ENCODE data around the gene SCYL2. TPM values are rescaled to one million over a fixed set of nuclear protein-coding genes. Genes with fewer than 3 reads are reported as not detected.
"Not testable (repeated sequence)": the region's sequence is repeated elsewhere in the genome, so short reads cannot be mapped to it uniquely, and the experiment has no call there.

SCYL2 gene
- polyA plus RNA-seq, 1 donor, result 52.9 TPM

- no peak for DNase-seq
- WGBS (ENCODE audit: insufficient coverage, low lambda C conversion rate), result 100% methylated on average over 1 of the region's 2 CpGs
- Histone ChIP-seq H3K27ac (ENCODE audit: low read length) (no peak overlapping the region), H3K4me3 (ENCODE audit: low read length) (no peak overlapping the region), H3K36me3 (ENCODE audit: control insufficient read depth, insufficient read depth, low read length) (peaks cover 54% of the 10 kb centered on the region), H3K27me3 (ENCODE audit: control insufficient read depth, insufficient read depth, low read length) (no peaks in the 10 kb centered on the region), H3K4me1 (ENCODE audit: control insufficient read depth, insufficient read depth, low read length) (no peaks in the 10 kb centered on the region), H3K9me3 (ENCODE audit: control insufficient read depth, low read depth, low read length) (no peaks in the 10 kb centered on the region)
These were observed 50.4 kb downstream of the SCYL2 start for GRCh38 chr12:100317371-100317770.

GRCh38 chr12:100324498-100324897 is 57.5 kb downstream of the SCYL2 start:
- Histone ChIP-seq H3K36me3 (ENCODE audit: control insufficient read depth, insufficient read depth, low read length) (peaks cover 35% of the 10 kb centered on the region), H3K9me3 (ENCODE audit: control insufficient read depth, low read depth, low read length) (no peaks in the 10 kb centered on the region), H3K27me3 (ENCODE audit: control insufficient read depth, insufficient read depth, low read length) (no peaks in the 10 kb centered on the region), H3K4me1 (ENCODE audit: control insufficient read depth, insufficient read depth, low read length) (no peaks in the 10 kb centered on the region), H3K4me3 (ENCODE audit: low read length) (no peak overlapping the region), H3K27ac (ENCODE audit: low read length) (no peak overlapping the region)
- no peak for DNase-seq

- H3K36me3 ChIP-seq (ENCODE audit: control insufficient read depth, insufficient read depth, low read length), result peaks cover 35% of the 10 kb centered on the region
- no peak for DNase-seq
- no peaks in the 10 kb centered on the region for H3K4me1 ChIP-seq (ENCODE audit: control insufficient read depth, insufficient read depth, low read length)
- H3K4me3 ChIP-seq (ENCODE audit: low read length), result no peak overlapping the region
- no peak overlapping the region for H3K27ac ChIP-seq (ENCODE audit: low read length)
- H3K27me3 ChIP-seq (ENCODE audit: control insufficient read depth, insufficient read depth, low read length), result no peaks in the 10 kb centered on the region
- no peaks in the 10 kb centered on the region for H3K9me3 ChIP-seq (ENCODE audit: control insufficient read depth, low read depth, low read length)
These were observed 59.2 kb downstream of the SCYL2 start for GRCh38 chr12:100326208-100326607.

DNA sequence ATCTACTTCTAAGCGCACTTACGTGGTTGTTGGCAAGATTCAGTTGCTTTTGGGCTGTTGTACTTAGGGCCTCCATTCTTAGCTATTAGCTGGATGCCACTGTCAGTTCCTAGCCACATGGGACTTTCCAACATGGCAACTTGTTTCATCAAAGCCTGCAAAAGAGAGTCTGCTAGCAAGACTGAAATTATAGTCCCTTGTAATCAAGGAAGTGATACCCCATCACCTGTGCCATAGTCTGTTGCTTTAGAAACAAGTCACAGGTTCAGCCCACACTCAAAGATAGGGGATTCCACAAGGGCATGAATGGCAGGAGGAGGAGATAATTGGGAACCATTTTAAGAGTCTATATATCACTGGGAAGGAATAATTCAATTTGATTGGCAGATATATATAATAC is 62.8 kb downstream of the SCYL2 start:
- H3K27ac ChIP-seq (ENCODE audit: low read length), result no peak overlapping the region
- no CpG with 5 or more reads among the region's 2 CpGs for WGBS (ENCODE audit: insufficient coverage, low lambda C conversion rate)
- no peaks in the 10 kb centered on the region for H3K9me3 ChIP-seq (ENCODE audit: control insufficient read depth, low read depth, low read length)
- no peaks in the 10 kb centered on the region for H3K27me3 ChIP-seq (ENCODE audit: control insufficient read depth, insufficient read depth, low read length)
- no peaks in the 10 kb centered on the region for H3K4me1 ChIP-seq (ENCODE audit: control insufficient read depth, insufficient read depth, low read length)
- H3K36me3 ChIP-seq (ENCODE audit: control insufficient read depth, insufficient read depth, low read length), result peaks cover 42% of the 10 kb centered on the region
- no peak for DNase-seq
- H3K4me3 ChIP-seq (ENCODE audit: low read length), result no peak overlapping the region

DNA sequence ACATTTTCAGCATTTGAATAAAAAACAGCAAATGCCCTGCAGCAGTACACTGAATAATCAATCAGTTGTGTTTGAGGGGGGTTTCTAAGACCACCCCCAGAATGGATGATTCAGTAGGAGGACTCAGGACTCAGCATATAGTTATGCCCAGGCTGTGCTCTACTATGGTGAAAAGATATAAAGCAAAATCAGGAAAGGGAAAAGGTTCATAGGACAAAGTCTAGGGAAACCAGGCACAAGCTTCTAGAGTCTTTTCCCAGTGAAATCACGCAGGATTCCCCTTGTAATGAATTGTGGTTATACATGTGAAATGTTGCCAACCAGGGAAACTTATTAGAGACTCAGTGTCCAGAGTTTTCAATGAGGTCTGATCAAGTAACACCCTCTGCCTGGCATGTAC is 64.9 kb downstream of the SCYL2 start:
- no peaks in the 10 kb centered on the region for H3K4me1 ChIP-seq (ENCODE audit: control insufficient read depth, insufficient read depth, low read length)
- peak in 1 of 2 donors; percentile 39 for DNase-seq
- peaks cover 41% of the 10 kb centered on the region for H3K36me3 ChIP-seq (ENCODE audit: control insufficient read depth, insufficient read depth, low read length)
- no peaks in the 10 kb centered on the region for H3K9me3 ChIP-seq (ENCODE audit: control insufficient read depth, low read depth, low read length)
- no peak overlapping the region for H3K27ac ChIP-seq (ENCODE audit: low read length)
- no CpG with 5 or more reads among the region's 1 CpG for WGBS (ENCODE audit: insufficient coverage, low lambda C conversion rate)
- H3K27me3 ChIP-seq (ENCODE audit: control insufficient read depth, insufficient read depth, low read length), result no peaks in the 10 kb centered on the region
- no peak overlapping the region for H3K4me3 ChIP-seq (ENCODE audit: low read length)

DNA sequence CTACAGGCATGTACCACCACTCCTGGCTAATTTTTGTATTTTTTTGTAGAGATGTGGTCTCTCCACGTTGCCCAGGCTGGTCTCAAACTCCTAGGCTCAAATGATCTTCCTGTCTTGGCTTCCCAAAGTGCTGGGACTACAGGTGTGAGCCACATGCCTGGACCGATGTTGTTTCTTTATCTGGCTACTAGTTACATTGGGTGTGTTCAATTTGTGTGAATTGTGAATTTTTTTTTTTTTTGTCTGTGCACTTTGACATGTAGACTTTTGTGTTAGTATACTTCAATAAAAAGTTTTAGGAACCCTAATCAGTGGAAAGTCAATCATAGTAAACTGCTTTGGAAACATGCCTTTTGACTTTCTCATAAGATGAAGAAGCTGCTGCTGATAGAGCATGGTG is 65.9 kb downstream of the SCYL2 start:
- Histone ChIP-seq H3K4me1 (ENCODE audit: control insufficient read depth, insufficient read depth, low read length) (no peaks in the 10 kb centered on the region), H3K4me3 (ENCODE audit: low read length) (no peak overlapping the region), H3K36me3 (ENCODE audit: control insufficient read depth, insufficient read depth, low read length) (peaks cover 39% of the 10 kb centered on the region)

DNA sequence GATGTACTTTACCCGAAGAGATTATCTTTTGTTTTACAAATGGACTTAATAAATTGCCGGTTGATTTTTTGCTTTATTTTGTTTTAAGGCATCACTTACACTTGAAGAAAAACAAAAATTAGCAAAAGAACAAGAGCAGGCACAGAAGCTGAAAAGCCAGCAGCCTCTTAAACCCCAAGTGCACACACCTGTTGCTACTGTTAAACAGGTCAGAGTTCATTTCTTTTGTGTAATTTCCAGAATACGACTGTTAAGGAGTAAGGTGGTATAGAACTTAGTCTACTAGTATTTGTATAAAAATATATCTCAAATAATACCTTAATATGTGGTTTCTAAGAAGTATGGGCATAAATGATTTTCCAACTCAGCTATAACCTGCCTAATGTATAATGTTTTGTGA is 70.3 kb downstream of the SCYL2 start:
- Histone ChIP-seq H3K4me1 (ENCODE audit: control insufficient read depth, insufficient read depth, low read length) (no peaks in the 10 kb centered on the region), H3K36me3 (ENCODE audit: control insufficient read depth, insufficient read depth, low read length) (peaks cover 25% of the 10 kb centered on the region), H3K27me3 (ENCODE audit: control insufficient read depth, insufficient read depth, low read length) (no peaks in the 10 kb centered on the region), H3K9me3 (ENCODE audit: control insufficient read depth, low read depth, low read length) (no peaks in the 10 kb centered on the region), H3K27ac (ENCODE audit: low read length) (no peak overlapping the region), H3K4me3 (ENCODE audit: low read length) (no peak overlapping the region)
- peak in 1 of 2 donors; percentile 28 for DNase-seq
- WGBS (ENCODE audit: insufficient coverage, low lambda C conversion rate), result 24% methylated on average over 3 of the region's 3 CpGs

More for the DNA sequence above, 65.9 kb downstream of the SCYL2 start:
- Histone ChIP-seq H3K9me3 (ENCODE audit: control insufficient read depth, low read depth, low read length) (no peaks in the 10 kb centered on the region), H3K27ac (ENCODE audit: low read length) (no peak overlapping the region), H3K27me3 (ENCODE audit: control insufficient read depth, insufficient read depth, low read length) (no peaks in the 10 kb centered on the region)
- no peak for DNase-seq
- WGBS (ENCODE audit: insufficient coverage, low lambda C conversion rate), result no CpG with 5 or more reads among the region's 2 CpGs

- Histone ChIP-seq H3K27ac (ENCODE audit: low read length) (no peak overlapping the region), H3K4me3 (ENCODE audit: low read length) (no peak overlapping the region), H3K4me1 (ENCODE audit: control insufficient read depth, insufficient read depth, low read length) (no peaks in the 10 kb centered on the region), H3K27me3 (ENCODE audit: control insufficient read depth, insufficient read depth, low read length) (no peaks in the 10 kb centered on the region), H3K9me3 (ENCODE audit: control insufficient read depth, low read depth, low read length) (no peaks in the 10 kb centered on the region), H3K36me3 (ENCODE audit: control insufficient read depth, insufficient read depth, low read length) (peaks cover 28% of the 10 kb centered on the region)
- no peak for DNase-seq
These were observed 70.8 kb downstream of the SCYL2 start for GRCh38 chr12:100337727-100338126.

DNA sequence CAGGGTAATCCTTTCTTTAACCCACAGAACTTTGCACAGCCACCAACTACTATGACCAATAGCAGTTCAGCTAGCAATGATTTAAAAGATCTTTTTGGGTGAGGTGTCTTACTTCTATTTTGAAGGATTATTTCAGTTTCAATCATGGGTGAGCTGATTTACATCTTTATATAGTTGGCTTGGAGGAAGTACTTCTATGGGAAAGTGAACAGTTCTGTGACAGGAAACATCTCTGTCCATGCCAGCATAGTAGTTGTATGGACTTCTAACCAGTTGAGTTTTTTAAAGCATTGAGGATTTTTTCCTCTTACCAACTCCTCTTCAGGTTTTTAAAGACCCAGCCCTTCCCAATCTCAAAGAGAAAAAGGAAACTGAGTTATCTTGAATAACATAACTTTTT is 72.1 kb downstream of the SCYL2 start:
- H3K27ac ChIP-seq (ENCODE audit: low read length), result no peak overlapping the region
- no peaks in the 10 kb centered on the region for H3K9me3 ChIP-seq (ENCODE audit: control insufficient read depth, low read depth, low read length)
- no peak overlapping the region for H3K4me3 ChIP-seq (ENCODE audit: low read length)
- DNase-seq, result no peak
- peaks cover 28% of the 10 kb centered on the region for H3K36me3 ChIP-seq (ENCODE audit: control insufficient read depth, insufficient read depth, low read length)
- H3K4me1 ChIP-seq (ENCODE audit: control insufficient read depth, insufficient read depth, low read length), result no peaks in the 10 kb centered on the region
- H3K27me3 ChIP-seq (ENCODE audit: control insufficient read depth, insufficient read depth, low read length), result no peaks in the 10 kb centered on the region

DNA sequence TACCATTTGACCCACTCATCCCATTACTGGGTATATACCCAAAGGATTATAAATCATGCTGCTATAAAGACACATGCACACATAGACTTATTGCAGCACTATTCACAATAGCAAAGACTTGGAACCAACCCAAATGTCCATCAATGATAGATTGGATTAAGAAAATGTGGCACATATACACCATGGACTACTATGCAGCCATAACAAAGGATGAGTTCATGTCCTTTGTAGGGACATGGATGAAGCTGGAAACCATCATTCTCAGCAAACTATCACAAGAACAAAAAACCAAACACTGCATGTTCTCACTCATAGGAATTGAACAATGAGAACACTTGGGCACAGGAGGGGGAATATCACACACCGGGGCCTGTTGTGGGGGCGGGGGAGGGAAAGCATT is 75.9 kb downstream of the SCYL2 start:
- no CpG with 5 or more reads among the region's 2 CpGs for WGBS (ENCODE audit: insufficient coverage, low lambda C conversion rate)

GRCh38 chr12:100344351-100344750 is 77.4 kb downstream of the SCYL2 start:
- not testable (repeated sequence) for H3K4me3 ChIP-seq (ENCODE audit: low read length); H3K27me3 ChIP-seq (ENCODE audit: control insufficient read depth, insufficient read depth, low read length); H3K4me1 ChIP-seq (ENCODE audit: control insufficient read depth, insufficient read depth, low read length); DNase-seq; H3K27ac ChIP-seq (ENCODE audit: low read length); H3K9me3 ChIP-seq (ENCODE audit: control insufficient read depth, low read depth, low read length); H3K36me3 ChIP-seq (ENCODE audit: control insufficient read depth, insufficient read depth, low read length)
- no CpG with 5 or more reads among the region's 18 CpGs for WGBS (ENCODE audit: insufficient coverage, low lambda C conversion rate)

More for the DNA sequence above, 75.9 kb downstream of the SCYL2 start:
- H3K9me3 ChIP-seq (ENCODE audit: control insufficient read depth, low read depth, low read length); H3K4me1 ChIP-seq (ENCODE audit: control insufficient read depth, insufficient read depth, low read length); H3K4me3 ChIP-seq (ENCODE audit: low read length); H3K27me3 ChIP-seq (ENCODE audit: control insufficient read depth, insufficient read depth, low read length); H3K27ac ChIP-seq (ENCODE audit: low read length); DNase-seq: not testable (repeated sequence)
- H3K36me3 ChIP-seq (ENCODE audit: control insufficient read depth, insufficient read depth, low read length), result peaks cover 16% of the 10 kb centered on the region

Data from large intestine (tissue), 3 donors.